HepG2 (cell line): ENCODE data around the gene PPIA. TPM values are rescaled to one million over a fixed set of nuclear protein-coding genes. Genes with fewer than 3 reads are reported as not detected.

Source experiments
- BRCA1 ChIP-seq: sonication (generic); formaldehyde crosslinking; IDR thresholded peaks from 2 replicates; pipeline ENCODE4 v1.4.0; 2020; ENCODE audit warnings: missing genetic modification reagents
- FOXA1 ChIP-seq, 2 experiments: fragments of 450-650 bp in 1 of 2; sonication (generic) in 1 of 2; formaldehyde crosslinking in 1 of 2; IDR thresholded peaks; 2 replicates each; pipeline versions ENCODE4 v1.4.0 to v1.6.1; 2016 to 2020; ENCODE audit warnings: missing genetic modification reagents in 1 of 2
- FOXO1 ChIP-seq: sonication (generic); formaldehyde crosslinking; IDR thresholded peaks from 2 replicates; pipeline ENCODE4 v1.4.0; 2020; ENCODE audit warnings: missing genetic modification reagents
- GRHL1 ChIP-seq: sonication (generic); formaldehyde crosslinking; conservative IDR thresholded peaks from 2 replicates; pipeline ENCODE4 v1.8.0; 2022; ENCODE audit warnings: missing genetic modification reagents
- HES4 ChIP-seq: sonication (generic); formaldehyde crosslinking; IDR thresholded peaks from 2 replicates; pipeline ENCODE4 v1.9.0; 2021; ENCODE audit warnings: mild to moderate bottlenecking, missing genetic modification reagents, borderline replicate concordance
- MAF1 ChIP-seq: sonication (generic); formaldehyde crosslinking; IDR thresholded peaks from 2 replicates; pipeline ENCODE4 v1.5.0; 2020; ENCODE audit warnings: missing genetic modification reagents, borderline replicate concordance
- NFAT5 ChIP-seq: sonication (generic); formaldehyde crosslinking; IDR thresholded peaks from 2 replicates; pipeline ENCODE4 v1.4.0; 2020; ENCODE audit warnings: missing genetic modification reagents
- NFE2L1 ChIP-seq: sonication (generic); formaldehyde crosslinking; IDR thresholded peaks from 2 replicates; pipeline ENCODE4 v1.4.0; 2020; ENCODE audit warnings: missing genetic modification reagents, mild to moderate bottlenecking, borderline replicate concordance
- NR2C2 ChIP-seq: sonication (generic); formaldehyde crosslinking; IDR thresholded peaks from 2 replicates; pipeline ENCODE4 v1.4.0; 2020; ENCODE audit warnings: missing genetic modification reagents, mild to moderate bottlenecking, moderate library complexity, borderline replicate concordance
- PHF20 ChIP-seq: sonication (generic); formaldehyde crosslinking; IDR thresholded peaks from 2 replicates; pipeline ENCODE4 v1.5.0; 2020; ENCODE audit warnings: mild to moderate bottlenecking, missing genetic modification reagents
- RXRA ChIP-seq: sonication (generic); formaldehyde crosslinking; IDR thresholded peaks from 2 replicates; pipeline ENCODE4 v1.5.1; 2020; ENCODE audit warnings: missing genetic modification reagents
- SIX1 ChIP-seq: sonication (generic); formaldehyde crosslinking; IDR thresholded peaks from 2 replicates; pipeline ENCODE4 v1.4.0; 2020; ENCODE audit warnings: missing genetic modification reagents, borderline replicate concordance
- SRF ChIP-seq: IDR thresholded peaks from 2 replicates; pipeline ENCODE4 v1.6.1; 2011; ENCODE audit warnings: mild to moderate bottlenecking, low read depth, low read length, moderate library complexity
- TERF1 ChIP-seq: sonication (generic); formaldehyde crosslinking; IDR thresholded peaks from 2 replicates; pipeline ENCODE4 v1.8.0; 2022; ENCODE audit warnings: mild to moderate bottlenecking, missing genetic modification reagents, moderate library complexity
- ZFX ChIP-seq: sonication (generic); formaldehyde crosslinking; IDR thresholded peaks from 2 replicates; pipeline ENCODE4 v1.4.0; 2020; ENCODE audit warnings: mild to moderate bottlenecking, low read depth, missing genetic modification reagents, moderate library complexity
- ZNF234 ChIP-seq: sonication (generic); formaldehyde crosslinking; conservative IDR thresholded peaks from 2 replicates; pipeline ENCODE4 v1.5.1; 2020; ENCODE audit warnings: mild to moderate bottlenecking, missing genetic modification reagents
- ZNF276 ChIP-seq: sonication (generic); formaldehyde crosslinking; IDR thresholded peaks from 2 replicates; pipeline ENCODE4 v1.4.0; 2020; ENCODE audit warnings: mild to moderate bottlenecking, low read depth, missing genetic modification reagents
- ZNF335 ChIP-seq: sonication (generic); formaldehyde crosslinking; IDR thresholded peaks from 2 replicates; pipeline ENCODE4 v1.4.0; 2020; ENCODE audit warnings: missing genetic modification reagents
- ZNF33A ChIP-seq: sonication (generic); formaldehyde crosslinking; IDR thresholded peaks from 2 replicates; pipeline ENCODE4 v1.5.1; 2020; ENCODE audit warnings: missing genetic modification reagents, mild to moderate bottlenecking, moderate library complexity, borderline replicate concordance
- ZNF713 ChIP-seq: sonication (generic); formaldehyde crosslinking; IDR thresholded peaks from 2 replicates; pipeline ENCODE4 v1.4.0; 2020; ENCODE audit warnings: mild to moderate bottlenecking, missing genetic modification reagents
- polyA plus RNA-seq, 8 experiments: library from polyadenylated mRNA; depleted of rRNA in 3 of 8; stranded (reverse) in 7 of 8; unstranded in 1 of 8; fragments of >200 nt; fragmentation: Illumina TruSeq in 4 of 8; extraction: Trizol in 4 of 8; gene quantifications; 2 replicates each; pipeline versions ENCODE4 v1.2.1 to v1.2.3, GENCODE V29; 2011 to 2016; ENCODE audit warnings: low read depth in 4 of 8, missing spikeins in 1 of 8, mixed read lengths in 1 of 8; ENCODE audit not compliant: insufficient read depth in 1 of 8
- total RNA-seq, 5 experiments: library from RNA; depleted of rRNA; stranded (reverse); fragments of >200 nt; fragmentation: Illumina TruSeq; extraction: Trizol; gene quantifications; 2 replicates each; pipeline ENCODE4 v1.2.3, GENCODE V29; 2016; ENCODE audit warnings: low read depth in 1 of 5

Gene PPIA
- total and polyA plus RNA-seq, 2 of the 13 experiments (the other 11 are each of a cell fraction or from before 2014, with no cell fraction given), result 2,268 to 3,010 TPM

- TF ChIP-seq BRCA1 (no peak), NR2C2 (no peak), SIX1 (CRISPR knock-in tag) (no peak), NFAT5 (CRISPR knock-in tag) (no peak), GRHL1 (CRISPR knock-in tag) (no peak), RXRA (CRISPR knock-in tag) (no peak), ZNF713 (no peak), MAF1 (no peak), ZNF335 (CRISPR knock-in tag) (no peak), TERF1 (CRISPR knock-in tag) (no peak), FOXA1 (IDR thresholded peaks at IDR 0.05) (no peak), FOXA1 (CRISPR knock-in tag; IDR thresholded peaks at IDR 0.05) (no peak), NFE2L1 (no peak), ZNF276 (no peak), ZNF33A (CRISPR knock-in tag) (no peak), HES4 (CRISPR knock-in tag) (no peak), SRF (no peak), ZNF234 (CRISPR knock-in tag) (no peak), PHF20 (CRISPR knock-in tag) (no peak; the same call in 1 of the 2 replicates), FOXO1 (no peak), ZFX (CRISPR knock-in tag) (peak; percentile 51; the same call in 1 of the 2 replicates)
Observed at GRCh38 chr7:44847509-44847919, 51.0 kb downstream of the PPIA start (continued).
